ENCODE data around the gene CACNB1. TPM values are rescaled to one million over a fixed set of nuclear protein-coding genes. Genes with fewer than 3 reads are reported as not detected.

Gene CACNB1
- polyA plus RNA-seq, 1 experiment, result 3.2 TPM

DNA sequence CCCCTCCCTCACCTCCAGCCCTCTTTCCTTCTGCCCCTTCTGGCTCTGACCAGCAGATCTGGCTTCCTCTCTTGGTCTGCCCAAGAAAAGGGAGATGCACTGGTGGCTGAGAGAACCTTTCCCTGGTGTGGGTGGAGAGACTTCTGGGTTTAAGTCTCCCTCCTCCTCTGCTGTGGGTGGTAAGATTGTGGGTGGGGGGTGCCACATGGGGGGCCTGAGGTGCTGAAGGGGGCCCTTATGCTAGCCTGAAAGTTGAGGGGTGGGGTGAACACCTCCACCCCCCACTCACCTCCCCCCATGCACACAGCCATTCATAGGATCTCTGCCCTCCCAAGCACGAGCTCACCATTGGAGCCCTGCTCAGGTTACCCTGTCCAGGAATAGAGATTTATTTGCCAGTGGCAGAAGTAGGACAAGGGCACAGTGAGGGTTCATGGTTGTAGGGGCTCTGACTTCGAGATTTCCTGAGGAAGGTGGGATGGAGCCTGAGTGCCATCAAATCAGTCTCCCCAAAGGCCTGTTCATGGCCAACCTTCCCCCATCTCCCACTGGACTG, 30.0 kb upstream of the CACNB1 start:
- POLR2A ChIA-PET, result no interaction called here
- H3K4me3 ChIP-seq (ENCODE audit: low read depth, low read length), result no peak overlapping the region
- DNase-seq (ENCODE audit: low read depth, low spot score), result no peak
- CTCF ChIA-PET, result no interaction called here
- TF ChIP-seq CTCF (IDR thresholded peaks at IDR 0.05; ENCODE audit: low read depth, low read length), result no peak
- H3K27me3 ChIP-seq (ENCODE audit: control insufficient read depth, insufficient read depth, low read length), result peaks cover 38% of the 10 kb centered on the region
- H3K27ac ChIP-seq (ENCODE audit: low read depth, low read length), result no peak overlapping the region
- no peaks in the 10 kb centered on the region; the same call in 1 of the 2 replicates for H3K9me3 ChIP-seq (ENCODE audit: control insufficient read depth, insufficient read depth, low read length)

DNA sequence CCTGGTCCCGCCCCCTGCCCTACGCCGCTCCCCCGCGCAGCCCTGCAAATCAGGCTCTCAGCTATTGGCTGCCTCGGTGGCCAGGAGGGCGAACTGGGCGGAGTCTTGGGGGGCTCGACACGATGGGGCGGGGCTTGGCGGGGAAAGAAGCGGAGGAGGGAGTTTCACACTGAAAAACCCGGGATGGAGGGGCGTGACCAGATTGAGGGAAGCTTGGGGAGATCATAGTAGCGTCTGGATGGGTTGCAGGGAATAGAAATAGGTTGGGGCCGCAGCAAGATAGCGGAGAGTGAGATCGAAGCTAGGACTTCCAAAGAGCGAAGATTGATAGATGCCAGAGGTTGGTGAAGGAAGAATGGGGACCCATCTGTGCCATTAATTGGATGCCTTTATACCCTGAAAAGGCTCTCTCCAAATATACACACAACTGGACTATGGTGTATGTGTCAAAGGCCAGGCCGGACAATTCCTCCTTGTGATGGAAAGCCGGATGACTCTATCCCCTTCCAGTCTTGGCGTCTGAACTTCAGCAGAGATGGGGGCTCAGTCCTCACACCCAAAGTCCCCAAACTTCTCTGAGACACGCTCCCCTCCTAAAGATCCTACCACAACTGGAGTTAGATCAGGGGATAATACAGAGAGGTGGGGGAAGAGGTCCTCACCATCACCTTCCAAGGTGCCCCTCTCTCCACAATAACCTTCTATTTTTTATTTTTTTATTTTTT, 28.7 kb upstream of the CACNB1 start:
- Histone ChIP-seq H3K4me3 (ENCODE audit: low read depth, low read length) (peak overlapping the region; percentile 49), H3K27me3 (ENCODE audit: control insufficient read depth, insufficient read depth, low read length) (peaks cover 43% of the 10 kb centered on the region), H3K9me3 (ENCODE audit: control insufficient read depth, insufficient read depth, low read length) (no peaks in the 10 kb centered on the region; the same call in 1 of the 2 replicates), H3K27ac (ENCODE audit: low read depth, low read length) (no peak overlapping the region)
- DNase-seq (ENCODE audit: low read depth, low spot score), result no peak
- ChIA-PET POLR2A (interaction anchor here (1.2 kb wide), 1 partner anchor 26 kb away, joined by 11 read pairs; the partner anchor contains the start of gene RPL19), CTCF (interaction anchor here (0.9 to 1.5 kb wide), 4 partner anchors 9 to 52 kb away, joined by 3 to 4 read pairs (median 4); no protein-coding TSS in a partner anchor)
- no peak for TF ChIP-seq CTCF (IDR thresholded peaks at IDR 0.05; ENCODE audit: low read depth, low read length)

- DNase-seq (ENCODE audit: low read depth, low spot score), result no peak
- ChIA-PET CTCF (interaction anchor here (0.9 to 1.5 kb wide), 4 partner anchors 10 to 51 kb away, joined by 3 to 4 read pairs (median 4); no protein-coding TSS in a partner anchor), POLR2A (interaction anchor here (1.2 kb wide), 1 partner anchor 26 kb away, joined by 11 read pairs; the partner anchor contains the start of gene RPL19)
- Histone ChIP-seq H3K27ac (ENCODE audit: low read depth, low read length) (no peak within 1 kb of the TSS), H3K4me3 (ENCODE audit: low read depth, low read length) (peak within 1 kb of the TSS; percentile 49), H3K27me3 (ENCODE audit: control insufficient read depth, insufficient read depth, low read length) (peaks cover 43% of the 10 kb centered on the region), H3K9me3 (ENCODE audit: control insufficient read depth, insufficient read depth, low read length) (no peaks in the 10 kb centered on the region; the same call in 1 of the 2 replicates)
- no peak for TF ChIP-seq CTCF (IDR thresholded peaks at IDR 0.05; ENCODE audit: low read depth, low read length)
Observed at GRCh38 chr17:39225308-39225958, 28.0 kb upstream of the CACNB1 start, which contains the start of gene STAC2. Gene STAC2, minus strand, starts transcription at chr17:39225945. Its CDS starts 443 bp downstream, at chr17:39225502.

- peaks cover 47% of the 10 kb centered on the region for H3K27me3 ChIP-seq (ENCODE audit: control insufficient read depth, insufficient read depth, low read length)
- H3K4me3 ChIP-seq (ENCODE audit: low read depth, low read length), result no peak overlapping the region
- no peak overlapping the region for H3K27ac ChIP-seq (ENCODE audit: low read depth, low read length)
- no peak for DNase-seq (ENCODE audit: low read depth, low spot score)
- ChIA-PET POLR2A (no interaction called here), CTCF (no interaction called here)
- no peaks in the 10 kb centered on the region; the same call in 1 of the 2 replicates for H3K9me3 ChIP-seq (ENCODE audit: control insufficient read depth, insufficient read depth, low read length)
- TF ChIP-seq CTCF (IDR thresholded peaks at IDR 0.05; ENCODE audit: low read depth, low read length), result no peak
Observed at GRCh38 chr17:39224778-39225307, 27.4 kb upstream of the CACNB1 start.
